NCI-H2196 (cell line): ENCODE measurements around the gene RABL6.
"Not testable (repeated sequence)": the region's sequence is repeated elsewhere in the genome, so short reads cannot be mapped to it uniquely, and the experiment has no call there.

ENCODE experiments used
- DNase-seq: peaks from one replicate; lab custom pipeline; 2025; ENCODE audit not compliant: unreplicated experiment; lab: John Stamatoyannopoulos, UW

Gene RABL6

GRCh38 chr9:136820971-136821825 is 13.4 kb downstream of the RABL6 start:
- DNase-seq = no peak

- DNase-seq = no peak
These were observed 14.2 kb downstream of the RABL6 start for GRCh38 chr9:136821826-136822544.

- no peak for DNase-seq
These were observed 15.6 kb downstream of the RABL6 start for GRCh38 chr9:136823136-136824046.

- no peak for DNase-seq
These were observed 16.9 kb downstream of the RABL6 start for GRCh38 chr9:136824496-136825225.

GRCh38 chr9:136825295-136826187 is 17.8 kb downstream of the RABL6 start:
- DNase-seq = no peak

- no peak for DNase-seq
These were observed 18.4 kb downstream of the RABL6 start for GRCh38 chr9:136826188-136826541.

- peak; percentile 19 for DNase-seq
These were observed 19.2 kb downstream of the RABL6 start for GRCh38 chr9:136826703-136827582.

- DNase-seq = no peak
These were observed 20.2 kb downstream of the RABL6 start for GRCh38 chr9:136827794-136828473.

GRCh38 chr9:136828474-136829140 is 20.9 kb downstream of the RABL6 start:
- no peak for DNase-seq

- DNase-seq = no peak
These were observed 21.7 kb downstream of the RABL6 start for GRCh38 chr9:136829412-136829811.

GRCh38 chr9:136829981-136830885 is 22.5 kb downstream of the RABL6 start:
- DNase-seq = no peak

GRCh38 chr9:136831002-136831719 is 23.4 kb downstream of the RABL6 start:
- no peak for DNase-seq

GRCh38 chr9:136831720-136832104 is 24.0 kb downstream of the RABL6 start:
- no peak for DNase-seq

GRCh38 chr9:136832581-136832980 is 24.8 kb downstream of the RABL6 start:
- no peak for DNase-seq

GRCh38 chr9:136833381-136834048 is 25.8 kb downstream of the RABL6 start:
- not testable (repeated sequence) for DNase-seq
